GM12878 (cell line): Measurements from ENCODE around the gene DGKI. TPM values are rescaled to one million over a fixed set of nuclear protein-coding genes. Genes with fewer than 3 reads are reported as not detected.
A peak's percentile ranks its signal among the peaks of the same experiment; 100 is the strongest.

Experiments
- NBN ChIP-seq: fragments of 450-650 bp; IDR thresholded peaks from 2 replicates; pipeline ENCODE4 v1.6.1; 2016
- NFIC ChIP-seq: IDR thresholded peaks from 2 replicates; pipeline ENCODE4 v1.6.1; 2012; ENCODE audit warnings: low read depth, mild to moderate bottlenecking, inconsistent platforms, low read length, moderate library complexity
- NFYB ChIP-seq: IDR thresholded peaks from 2 replicates; pipeline ENCODE4 v1.6.1; 2011; ENCODE audit warnings: low read depth, mild to moderate bottlenecking, low read length, improper control_type of control experiment, moderate library complexity; ENCODE audit not compliant: insufficient read depth
- POLR2A ChIP-seq: IDR thresholded peaks from 2 replicates; pipeline ENCODE4 v1.6.1; 2011; ENCODE audit warnings: low read depth, mild to moderate bottlenecking, low read length
- SMAD1 ChIP-seq: fragments of 450-650 bp; IDR thresholded peaks from 2 replicates; pipeline ENCODE4 v1.6.1; 2018; ENCODE audit warnings: mild to moderate bottlenecking, low read depth; ENCODE audit not compliant: partially characterized antibody
- SP1 ChIP-seq: IDR thresholded peaks from one replicate; pipeline ENCODE4 v1.6.1; 2011; ENCODE audit warnings: low read depth, low read length
- STAT3 ChIP-seq: IDR thresholded peaks from 2 replicates; pipeline ENCODE4 v1.6.1; 2011; ENCODE audit warnings: low read depth, low read length, improper control_type of control experiment
- SUZ12 ChIP-seq: fragments of 200-600 bp; sonication (generic); IDR thresholded peaks from one replicate; pipeline ENCODE4 v1.6.1; 2018; ENCODE audit warnings: antibody characterized with exemption, mild to moderate bottlenecking; ENCODE audit not compliant: unreplicated experiment
- TCF12 ChIP-seq: IDR thresholded peaks from 2 replicates; pipeline ENCODE4 v1.6.1; 2011; ENCODE audit warnings: low read depth, mild to moderate bottlenecking, low read length
- polyA plus RNA-seq, 11 experiments: library from polyadenylated mRNA; depleted of rRNA in 4 of 11; unstranded in 6 of 11; stranded (reverse) in 5 of 11; fragments of >200 nt; fragmentation: Nextera tagmentation in 4 of 11; fragmentation: Illumina TruSeq in 1 of 11; extraction: Ambion mirVana in 4 of 11; extraction: Trizol in 1 of 11; gene quantifications; 1 replicate in 1 of 11; 2 replicates in 10 of 11; pipeline versions ENCODE4 v1.2.1 to v1.2.3, GENCODE V29; 2011 to 2016; ENCODE audit warnings: inconsistent platforms in 2 of 11, missing spikeins in 2 of 11, low read depth in 1 of 11
- total RNA-seq, 4 experiments: library from RNA; depleted of rRNA in 3 of 4; stranded (reverse); fragments of >200 nt in 3 of 4; fragmentation: Illumina TruSeq in 1 of 4; extraction: Trizol in 1 of 4; gene quantifications; 2 replicates each; pipeline versions ENCODE4 v1.2.1 to v1.2.3, GENCODE V29; 2013 to 2021
- TF ChIP-seq, protein P1 (sequence below): fragments of 450-650 bp; IDR thresholded peaks from 2 replicates; pipeline ENCODE4 v1.6.1; 2017; ENCODE audit warnings: mild to moderate bottlenecking, moderate library complexity
- TF ChIP-seq, protein P2 (sequence below): fragments of 450-650 bp; IDR thresholded peaks from 2 replicates; pipeline ENCODE4 v1.6.1; 2017; ENCODE audit warnings: mild to moderate bottlenecking, moderate library complexity
- TF ChIP-seq, protein P3 (sequence below): IDR thresholded peaks from 2 replicates; pipeline ENCODE4 v1.6.1; 2011; ENCODE audit warnings: low read depth, low read length, improper control_type of control experiment, borderline replicate concordance
- TF ChIP-seq, protein P4 (sequence below): fragments of 450-650 bp; IDR thresholded peaks from 2 replicates; pipeline ENCODE4 v1.6.1; 2017; ENCODE audit warnings: mild to moderate bottlenecking, low read depth, inconsistent platforms; ENCODE audit not compliant: poor library complexity, severe bottlenecking

DGKI gene
- total and polyA plus RNA-seq, 10 of the 15 experiments (the other 5 are each of a cell fraction or from before 2014, with no cell fraction given), result 10.4 to 37.1 (median 22.1) TPM

DNA sequence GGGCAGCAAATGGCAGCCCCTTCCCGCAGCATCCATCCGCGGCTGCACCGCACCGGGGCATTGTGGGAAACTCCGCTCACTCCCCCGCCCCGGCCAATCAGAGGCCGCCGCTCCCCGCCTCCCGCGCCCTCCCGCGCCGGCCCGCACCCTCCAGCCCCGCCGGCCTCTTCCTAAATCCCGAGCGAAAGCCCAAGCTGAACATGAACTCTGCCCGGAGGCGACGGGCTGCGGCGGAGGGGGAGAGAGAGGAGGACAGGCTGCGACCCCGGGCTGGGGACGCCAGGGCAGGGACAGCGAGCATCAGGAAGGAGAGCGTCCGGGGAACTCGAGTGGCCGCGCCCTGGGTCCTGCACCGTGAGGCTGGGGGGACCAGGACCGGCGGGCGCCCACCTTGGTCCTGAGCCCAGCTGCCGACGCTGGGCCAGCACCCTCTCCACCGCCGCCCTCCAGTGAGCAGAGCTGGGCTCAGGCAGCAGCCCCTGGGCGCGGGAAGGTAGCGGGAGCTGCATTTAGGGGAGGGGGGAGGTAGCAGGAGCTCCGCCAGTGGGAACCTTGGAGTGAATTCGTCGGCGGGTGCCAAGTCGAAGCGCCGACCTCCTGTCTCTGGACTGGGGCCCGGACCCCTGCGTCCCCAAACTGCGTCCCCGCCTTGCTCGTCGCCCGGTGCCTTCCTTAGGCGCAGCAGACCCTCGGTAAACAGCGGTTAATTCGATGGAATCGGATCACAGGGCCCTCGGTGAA, at the start of gene DGKI (continued):
- TF ChIP-seq, protein P1, sequence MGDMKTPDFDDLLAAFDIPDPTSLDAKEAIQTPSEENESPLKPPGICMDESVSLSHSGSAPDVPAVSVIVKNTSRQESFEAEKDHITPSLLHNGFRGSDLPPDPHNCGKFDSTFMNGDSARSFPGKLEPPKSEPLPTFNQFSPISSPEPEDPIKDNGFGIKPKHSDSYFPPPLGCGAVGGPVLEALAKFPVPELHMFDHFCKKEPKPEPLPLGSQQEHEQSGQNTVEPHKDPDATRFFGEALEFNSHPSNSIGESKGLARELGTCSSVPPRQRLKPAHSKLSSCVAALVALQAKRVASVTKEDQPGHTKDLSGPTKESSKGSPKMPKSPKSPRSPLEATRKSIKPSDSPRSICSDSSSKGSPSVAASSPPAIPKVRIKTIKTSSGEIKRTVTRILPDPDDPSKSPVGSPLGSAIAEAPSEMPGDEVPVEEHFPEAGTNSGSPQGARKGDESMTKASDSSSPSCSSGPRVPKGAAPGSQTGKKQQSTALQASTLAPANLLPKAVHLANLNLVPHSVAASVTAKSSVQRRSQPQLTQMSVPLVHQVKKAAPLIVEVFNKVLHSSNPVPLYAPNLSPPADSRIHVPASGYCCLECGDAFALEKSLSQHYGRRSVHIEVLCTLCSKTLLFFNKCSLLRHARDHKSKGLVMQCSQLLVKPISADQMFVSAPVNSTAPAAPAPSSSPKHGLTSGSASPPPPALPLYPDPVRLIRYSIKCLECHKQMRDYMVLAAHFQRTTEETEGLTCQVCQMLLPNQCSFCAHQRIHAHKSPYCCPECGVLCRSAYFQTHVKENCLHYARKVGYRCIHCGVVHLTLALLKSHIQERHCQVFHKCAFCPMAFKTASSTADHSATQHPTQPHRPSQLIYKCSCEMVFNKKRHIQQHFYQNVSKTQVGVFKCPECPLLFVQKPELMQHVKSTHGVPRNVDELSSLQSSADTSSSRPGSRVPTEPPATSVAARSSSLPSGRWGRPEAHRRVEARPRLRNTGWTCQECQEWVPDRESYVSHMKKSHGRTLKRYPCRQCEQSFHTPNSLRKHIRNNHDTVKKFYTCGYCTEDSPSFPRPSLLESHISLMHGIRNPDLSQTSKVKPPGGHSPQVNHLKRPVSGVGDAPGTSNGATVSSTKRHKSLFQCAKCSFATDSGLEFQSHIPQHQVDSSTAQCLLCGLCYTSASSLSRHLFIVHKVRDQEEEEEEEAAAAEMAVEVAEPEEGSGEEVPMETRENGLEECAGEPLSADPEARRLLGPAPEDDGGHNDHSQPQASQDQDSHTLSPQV, result no peak
- TF ChIP-seq STAT3 (no peak), SMAD1 (no peak), SP1 (no peak), TCF12 (no peak), NFIC (no peak), SUZ12 (peak; percentile 79), NBN (0 out of 2 replicates have a peak, but pooled peaks have one; percentile 27), NFYB (no peak), POLR2A (peak; percentile 51)
- TF ChIP-seq, protein P2, sequence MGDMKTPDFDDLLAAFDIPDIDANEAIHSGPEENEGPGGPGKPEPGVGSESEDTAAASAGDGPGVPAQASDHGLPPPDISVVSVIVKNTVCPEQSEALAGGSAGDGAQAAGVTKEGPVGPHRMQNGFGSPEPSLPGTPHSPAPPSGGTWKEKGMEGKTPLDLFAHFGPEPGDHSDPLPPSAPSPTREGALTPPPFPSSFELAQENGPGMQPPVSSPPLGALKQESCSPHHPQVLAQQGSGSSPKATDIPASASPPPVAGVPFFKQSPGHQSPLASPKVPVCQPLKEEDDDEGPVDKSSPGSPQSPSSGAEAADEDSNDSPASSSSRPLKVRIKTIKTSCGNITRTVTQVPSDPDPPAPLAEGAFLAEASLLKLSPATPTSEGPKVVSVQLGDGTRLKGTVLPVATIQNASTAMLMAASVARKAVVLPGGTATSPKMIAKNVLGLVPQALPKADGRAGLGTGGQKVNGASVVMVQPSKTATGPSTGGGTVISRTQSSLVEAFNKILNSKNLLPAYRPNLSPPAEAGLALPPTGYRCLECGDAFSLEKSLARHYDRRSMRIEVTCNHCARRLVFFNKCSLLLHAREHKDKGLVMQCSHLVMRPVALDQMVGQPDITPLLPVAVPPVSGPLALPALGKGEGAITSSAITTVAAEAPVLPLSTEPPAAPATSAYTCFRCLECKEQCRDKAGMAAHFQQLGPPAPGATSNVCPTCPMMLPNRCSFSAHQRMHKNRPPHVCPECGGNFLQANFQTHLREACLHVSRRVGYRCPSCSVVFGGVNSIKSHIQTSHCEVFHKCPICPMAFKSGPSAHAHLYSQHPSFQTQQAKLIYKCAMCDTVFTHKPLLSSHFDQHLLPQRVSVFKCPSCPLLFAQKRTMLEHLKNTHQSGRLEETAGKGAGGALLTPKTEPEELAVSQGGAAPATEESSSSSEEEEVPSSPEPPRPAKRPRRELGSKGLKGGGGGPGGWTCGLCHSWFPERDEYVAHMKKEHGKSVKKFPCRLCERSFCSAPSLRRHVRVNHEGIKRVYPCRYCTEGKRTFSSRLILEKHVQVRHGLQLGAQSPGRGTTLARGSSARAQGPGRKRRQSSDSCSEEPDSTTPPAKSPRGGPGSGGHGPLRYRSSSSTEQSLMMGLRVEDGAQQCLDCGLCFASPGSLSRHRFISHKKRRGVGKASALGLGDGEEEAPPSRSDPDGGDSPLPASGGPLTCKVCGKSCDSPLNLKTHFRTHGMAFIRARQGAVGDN, result peak; percentile 79
- TF ChIP-seq, protein P3, sequence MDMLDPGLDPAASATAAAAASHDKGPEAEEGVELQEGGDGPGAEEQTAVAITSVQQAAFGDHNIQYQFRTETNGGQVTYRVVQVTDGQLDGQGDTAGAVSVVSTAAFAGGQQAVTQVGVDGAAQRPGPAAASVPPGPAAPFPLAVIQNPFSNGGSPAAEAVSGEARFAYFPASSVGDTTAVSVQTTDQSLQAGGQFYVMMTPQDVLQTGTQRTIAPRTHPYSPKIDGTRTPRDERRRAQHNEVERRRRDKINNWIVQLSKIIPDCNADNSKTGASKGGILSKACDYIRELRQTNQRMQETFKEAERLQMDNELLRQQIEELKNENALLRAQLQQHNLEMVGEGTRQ, result no peak
- TF ChIP-seq, protein P4, sequence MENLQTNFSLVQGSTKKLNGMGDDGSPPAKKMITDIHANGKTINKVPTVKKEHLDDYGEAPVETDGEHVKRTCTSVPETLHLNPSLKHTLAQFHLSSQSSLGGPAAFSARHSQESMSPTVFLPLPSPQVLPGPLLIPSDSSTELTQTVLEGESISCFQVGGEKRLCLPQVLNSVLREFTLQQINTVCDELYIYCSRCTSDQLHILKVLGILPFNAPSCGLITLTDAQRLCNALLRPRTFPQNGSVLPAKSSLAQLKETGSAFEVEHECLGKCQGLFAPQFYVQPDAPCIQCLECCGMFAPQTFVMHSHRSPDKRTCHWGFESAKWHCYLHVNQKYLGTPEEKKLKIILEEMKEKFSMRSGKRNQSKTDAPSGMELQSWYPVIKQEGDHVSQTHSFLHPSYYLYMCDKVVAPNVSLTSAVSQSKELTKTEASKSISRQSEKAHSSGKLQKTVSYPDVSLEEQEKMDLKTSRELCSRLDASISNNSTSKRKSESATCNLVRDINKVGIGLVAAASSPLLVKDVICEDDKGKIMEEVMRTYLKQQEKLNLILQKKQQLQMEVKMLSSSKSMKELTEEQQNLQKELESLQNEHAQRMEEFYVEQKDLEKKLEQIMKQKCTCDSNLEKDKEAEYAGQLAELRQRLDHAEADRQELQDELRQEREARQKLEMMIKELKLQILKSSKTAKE, result no peak
- TF ChIP-seq, all 136 proteins: peak for 8
